ENCODE data around the gene KCNQ1OT1. TPM values are rescaled to one million over a fixed set of nuclear protein-coding genes. Genes with fewer than 3 reads are reported as not detected.

Gene KCNQ1OT1
- total and polyA plus RNA-seq, 2 of the 4 experiments (the other 2 are of a cell fraction): 0.14 to 2.0 TPM

DNA sequence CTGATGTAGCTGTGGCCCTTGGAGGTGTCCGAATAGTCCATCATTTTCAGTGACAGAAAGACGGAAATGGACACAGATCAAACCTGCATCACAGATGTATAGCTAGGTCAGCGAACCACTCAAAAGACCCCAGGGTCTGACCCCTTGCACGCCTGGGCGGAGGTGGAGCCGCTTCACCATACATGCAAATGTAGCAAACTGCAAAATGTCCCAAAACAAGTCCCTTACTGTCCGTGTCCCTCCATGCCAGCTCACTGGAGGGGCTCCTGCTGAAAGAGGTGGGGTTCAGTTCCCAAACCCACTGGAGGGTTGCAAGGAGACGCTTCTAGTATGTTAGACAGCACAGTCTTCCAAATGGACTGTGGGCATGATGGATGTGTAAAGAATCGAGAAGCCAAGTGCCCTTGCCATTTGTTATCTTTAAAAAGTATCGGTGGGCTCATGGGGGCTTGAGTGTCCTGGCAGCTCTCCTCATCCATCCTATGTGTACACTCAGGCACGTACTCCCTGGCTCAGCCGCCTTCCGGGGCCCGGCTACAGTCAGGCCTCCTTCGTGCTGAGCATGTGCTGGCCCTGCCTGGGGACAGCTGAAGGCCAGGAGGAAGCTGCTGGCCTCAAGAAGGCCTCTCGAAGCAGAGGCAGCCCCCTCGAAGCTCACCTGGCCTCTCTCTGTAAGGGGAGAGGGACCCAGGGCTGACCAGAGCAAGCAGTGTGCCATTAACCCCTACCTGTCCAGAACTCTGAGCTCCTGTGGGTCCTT is 20.2 kb upstream of the KCNQ1OT1 start:
- POLR2A ChIA-PET (ENCODE audit: unreplicated experiment): no interaction called here
- Histone ChIP-seq H4K91ac (ENCODE audit: insufficient read depth, low read depth, low read length) (no peak overlapping the region), H4K20me1 (ENCODE audit: insufficient read depth, low read length) (no peaks in the 10 kb centered on the region), H3K36me3 (ENCODE audit: control insufficient read depth, insufficient read depth, low read length) (no peaks in the 10 kb centered on the region), H2BK15ac (ENCODE audit: low read depth, low read length) (no peak overlapping the region), H2BK120ac (ENCODE audit: low read depth, low read length) (no peak overlapping the region), H3K9me3 (ENCODE audit: control insufficient read depth, insufficient read depth, low read length) (no peaks in the 10 kb centered on the region), H2AFZ (replicated peaks; ENCODE audit: low read length, poor library complexity) (peak overlapping the region; percentile 21), H3K9ac (ENCODE audit: low read depth, low read length) (no peak overlapping the region), H3K18ac (ENCODE audit: low read depth, low read length) (no peak overlapping the region), H3K79me1 (ENCODE audit: low read depth in 1 of 2, low read length in 2 of 2) (no peaks in the 10 kb centered on the region), H3K27me3 (ENCODE audit: control insufficient read depth, insufficient read depth, low read length) (peaks cover 73% of the 10 kb centered on the region), H3K9me1 (ENCODE audit: insufficient read depth, low read length) (no peaks in the 10 kb centered on the region), H2BK20ac (ENCODE audit: low read depth, low read length) (no peak overlapping the region), H4K5ac (ENCODE audit: low read depth, low read length) (no peak overlapping the region), H3K14ac (replicated peaks; ENCODE audit: low read depth, low read length) (no peak overlapping the region), H2AK9ac (replicated peaks; ENCODE audit: low read depth, low read length, poor library complexity) (no peak overlapping the region), H2AK5ac (ENCODE audit: low read depth, low read length) (no peak overlapping the region), H3K56ac (ENCODE audit: extremely low read depth, insufficient read depth, low read length) (no peak overlapping the region), H3K4me2 (ENCODE audit: low read depth, low read length) (no peak overlapping the region), H3K4me1 (ENCODE audit: control insufficient read depth, insufficient read depth, low read length) (no peaks in the 10 kb centered on the region), H3K4ac (ENCODE audit: low read depth, low read length) (no peak overlapping the region), H2BK5ac (ENCODE audit: low read depth, low read length, poor library complexity, severe bottlenecking) (no peak overlapping the region), H3K27ac (ENCODE audit: insufficient read depth, low read length) (no peak overlapping the region), H4K8ac (ENCODE audit: low read depth in 2 of 2, low read length in 2 of 2) (no peak overlapping the region), H3K4me3 (ENCODE audit: insufficient read depth, low read depth, low read length) (no peak overlapping the region), H3K23ac (ENCODE audit: low read depth, low read length) (no peak overlapping the region)
- dilution Hi-C loops (cut with HindIII; ENCODE audit: low sequenced_read_pairs, unreplicated experiment): no loop called here
- DNase-seq: no peak
- no peak for TF ChIP-seq RCOR1 (IDR thresholded peaks at IDR 0.05; ENCODE audit: insufficient replicate concordance, low read length)
- CTCF ChIA-PET: no interaction called here
- intact Hi-C loops (cut with micrococcal nuclease): no loop called here
- BruUV-seq (replicated peaks): no TSS peak
- in situ Hi-C loops (cut with MboI; ENCODE audit: low sequenced_read_pairs): no loop called here
- no peak for ATAC-seq (ENCODE audit: low read depth)
- 68% methylated on average over 6 of the region's 17 CpGs; no CpG with 5 or more reads in 1 of the 2 experiments for WGBS, 2 experiments (ENCODE audit: extremely low coverage in 2 of 2, insufficient read length in 1 of 2)
